Activated T-cell treated with anti-CD3 and anti-CD28 coated beads, Interleukin-2, amount 50 U/mL, for 72 hours (primary cell): Measurements from ENCODE around the gene TSPAN14. TPM values are rescaled to one million over a fixed set of nuclear protein-coding genes. Genes with fewer than 3 reads are reported as not detected.

Source experiments
- ATAC-seq, 2 donors: fragments of 150-1000 bp; cut with Tn5 transposase; replicated peaks in 1 of 2; 2 replicates each; pipeline ENCODE4 v1.10.0; 2021; ENCODE audit warnings: moderate library complexity in 2 of 2, mild to moderate bottlenecking in 1 of 2
- DNase-seq, 2 donors: peaks; one replicate each; pipeline ENCODE4 v3.0.0; 2021 to 2022; ENCODE audit warnings: mixed read lengths in 1 of 2
- H3K27ac Mint-ChIP-seq: one replicate; pipeline ENCODE4 v1.8.0; 2022; ENCODE audit warnings: mild to moderate bottlenecking, moderate library complexity, mixed read lengths
- H3K27me3 Mint-ChIP-seq: one replicate; pipeline ENCODE4 v1.8.0; 2022; ENCODE audit warnings: low read depth, mixed read lengths
- H3K36me3 Mint-ChIP-seq, 2 donors: one replicate each; pipeline ENCODE4 v1.8.0; 2022; ENCODE audit warnings: mixed read lengths in 2 of 2, mild to moderate bottlenecking in 1 of 2; ENCODE audit not compliant: insufficient read depth in 2 of 2
- H3K4me1 Mint-ChIP-seq: one replicate; pipeline ENCODE4 v1.8.0; 2022; ENCODE audit warnings: low read depth, mixed read lengths
- H3K4me3 Mint-ChIP-seq, 2 donors: one replicate each; pipeline ENCODE4 v1.8.0; 2022; ENCODE audit warnings: mild to moderate bottlenecking in 2 of 2, mixed read lengths in 2 of 2, moderate library complexity in 2 of 2
- H3K9me3 Mint-ChIP-seq, 2 donors: one replicate each; pipeline ENCODE4 v1.8.0; 2022; ENCODE audit warnings: mixed read lengths in 2 of 2
- total RNA-seq, 2 donors: library from RNA; stranded (reverse); gene quantifications; one replicate each; pipeline ENCODE4 v1.2.3, GENCODE V29; 2022

The TSPAN14 gene
- total RNA-seq, 2 donors from 2014 or later: 44.2 to 47.8 TPM

DNA sequence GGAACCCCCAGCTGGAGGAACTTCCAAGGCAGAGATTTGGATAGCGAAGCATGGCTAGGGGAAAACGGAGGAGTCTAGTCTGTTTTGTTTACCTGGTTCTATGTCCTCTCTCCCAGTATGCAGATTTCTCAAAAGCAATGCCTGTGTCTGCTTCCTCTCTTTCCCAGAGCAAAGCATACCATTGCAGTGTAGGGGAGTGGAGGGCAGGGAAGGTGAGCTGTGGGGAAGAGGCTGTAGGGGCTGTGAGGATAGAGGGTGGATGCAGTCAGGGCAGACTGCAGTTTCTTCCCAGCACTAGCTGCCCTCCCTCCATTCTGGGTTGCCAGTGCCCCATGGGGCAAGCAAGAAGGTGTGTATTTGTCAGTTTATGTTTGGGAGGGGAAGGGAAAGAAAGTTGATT is 16.9 kb upstream of the TSPAN14 start:
- H3K27ac Mint-ChIP-seq: no peak overlapping the region

GRCh38 chr10:80441831-80442230 is 12.3 kb upstream of the TSPAN14 start:
- H3K4me3 Mint-ChIP-seq: no peak overlapping the region
- H3K4me1 Mint-ChIP-seq: peaks cover 32% of the 10 kb centered on the region
- no peak for DNase-seq
- H3K27me3 Mint-ChIP-seq: no peaks in the 10 kb centered on the region
- H3K36me3 Mint-ChIP-seq: no peaks in the 10 kb centered on the region
- no peaks in the 10 kb centered on the region for H3K9me3 Mint-ChIP-seq
- H3K27ac Mint-ChIP-seq: no peak overlapping the region
- no peak for ATAC-seq

More for the DNA sequence above, 16.9 kb upstream of the TSPAN14 start:
- no peak for ATAC-seq
- no peaks in the 10 kb centered on the region for H3K9me3 Mint-ChIP-seq
- no peak overlapping the region for H3K4me3 Mint-ChIP-seq
- no peaks in the 10 kb centered on the region for H3K27me3 Mint-ChIP-seq
- DNase-seq: no peak
- no peaks in the 10 kb centered on the region for H3K36me3 Mint-ChIP-seq
- no peaks in the 10 kb centered on the region for H3K4me1 Mint-ChIP-seq

GRCh38 chr10:80442879-80443278 is 11.2 kb upstream of the TSPAN14 start:
- H3K27me3 Mint-ChIP-seq: no peaks in the 10 kb centered on the region
- no peaks in the 10 kb centered on the region for H3K9me3 Mint-ChIP-seq
- H3K27ac Mint-ChIP-seq: no peak overlapping the region
- H3K36me3 Mint-ChIP-seq: no peaks in the 10 kb centered on the region
- no peak for DNase-seq
- H3K4me1 Mint-ChIP-seq: peaks cover 40% of the 10 kb centered on the region
- no peak for ATAC-seq
- no peak overlapping the region for H3K4me3 Mint-ChIP-seq

DNA sequence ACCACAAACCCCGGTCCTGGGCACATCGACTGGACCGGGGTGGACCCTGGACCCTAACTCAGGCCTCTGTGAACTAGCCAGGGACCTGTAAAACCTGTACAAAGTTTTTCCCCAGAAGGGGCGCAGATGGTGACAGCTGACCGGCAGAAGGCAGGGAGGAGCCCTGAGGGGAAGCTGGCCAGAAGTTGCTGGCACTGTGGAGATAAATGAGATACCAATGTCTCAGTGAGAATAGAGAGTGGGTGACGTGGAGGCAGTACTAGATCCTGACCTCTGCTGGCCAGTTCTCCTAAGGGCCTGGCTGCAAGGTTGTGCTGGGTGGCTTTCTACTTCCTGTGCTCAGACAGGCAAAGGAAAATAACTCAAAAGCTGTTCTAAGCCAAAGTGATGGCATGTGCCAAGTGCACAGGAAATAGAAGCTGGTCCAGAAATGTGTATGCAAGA is 10.6 kb upstream of the TSPAN14 start:
- no peaks in the 10 kb centered on the region for H3K9me3 Mint-ChIP-seq
- no peak for DNase-seq
- no peak overlapping the region for H3K27ac Mint-ChIP-seq
- no peaks in the 10 kb centered on the region for H3K36me3 Mint-ChIP-seq
- no peak overlapping the region for H3K4me3 Mint-ChIP-seq
- H3K4me1 Mint-ChIP-seq: peaks cover 46% of the 10 kb centered on the region
- no peaks in the 10 kb centered on the region for H3K27me3 Mint-ChIP-seq
- peak; percentile 63 to 69 for ATAC-seq

DNA sequence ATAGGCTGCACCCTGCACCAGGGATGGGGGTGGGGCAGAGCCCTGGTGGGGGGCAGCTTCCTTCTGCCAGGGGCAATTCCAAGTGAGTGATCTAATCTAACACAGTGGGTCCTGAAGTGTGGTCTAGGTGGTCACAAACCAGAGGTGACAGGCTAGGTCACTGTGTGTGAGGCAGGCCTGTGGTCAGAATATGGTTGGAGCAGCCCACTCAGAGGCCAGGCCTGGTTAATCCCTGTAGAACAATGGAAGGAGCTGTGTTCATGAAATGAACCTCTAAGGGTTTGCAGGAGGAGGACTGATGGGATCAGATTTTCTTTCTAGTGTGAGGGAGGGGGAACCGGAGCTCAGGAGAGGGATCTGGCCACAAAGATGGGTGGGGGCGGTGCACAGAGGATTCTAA is 10.0 kb upstream of the TSPAN14 start:
- no peak overlapping the region for H3K27ac Mint-ChIP-seq
- H3K4me1 Mint-ChIP-seq: peaks cover 51% of the 10 kb centered on the region
- H3K27me3 Mint-ChIP-seq: no peaks in the 10 kb centered on the region
- H3K4me3 Mint-ChIP-seq: peak overlapping the region in 1 of 2 donors; percentile 7
- H3K36me3 Mint-ChIP-seq: no peaks in the 10 kb centered on the region
- ATAC-seq (peak; percentile 32 to 45), DNase-seq (no peak)
- H3K9me3 Mint-ChIP-seq: no peaks in the 10 kb centered on the region

DNA sequence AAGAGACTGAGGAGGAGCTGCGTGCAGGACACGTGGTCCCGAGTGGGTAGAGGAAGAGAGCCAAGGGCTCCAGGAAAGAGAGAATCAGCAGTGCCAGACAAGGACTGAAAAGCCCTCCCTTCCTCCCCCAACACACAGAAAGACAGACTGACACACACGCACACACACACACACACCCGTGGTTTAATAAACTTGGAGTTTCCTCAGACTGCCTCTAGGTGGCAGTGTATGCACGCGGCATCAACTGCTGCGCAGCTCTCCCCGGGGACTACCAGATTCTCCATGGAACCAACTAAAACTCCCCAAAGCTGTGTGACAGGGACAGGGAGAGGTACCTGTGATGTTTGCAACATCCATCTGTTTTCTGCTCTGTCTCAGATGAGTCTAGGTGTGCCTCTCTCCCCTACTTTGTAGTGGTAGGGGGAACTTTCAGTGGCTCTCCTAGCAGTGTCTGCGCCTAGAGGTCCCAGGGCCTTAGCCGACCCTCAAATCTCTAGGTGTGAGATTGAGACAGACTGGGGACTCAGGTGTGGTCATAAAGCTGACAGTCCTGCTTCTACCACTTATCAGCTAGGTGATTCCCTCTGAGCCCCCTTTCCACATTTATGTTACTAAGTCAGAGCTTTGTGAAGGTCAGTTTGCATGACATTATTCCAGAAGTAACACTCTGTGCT is 9.3 kb upstream of the TSPAN14 start:
- Mint-ChIP-seq H3K4me3 (no peak overlapping the region), H3K36me3 (no peaks in the 10 kb centered on the region), H3K4me1 (peaks cover 56% of the 10 kb centered on the region), H3K27ac (no peak overlapping the region), H3K27me3 (no peaks in the 10 kb centered on the region), H3K9me3 (no peaks in the 10 kb centered on the region)
- ATAC-seq (peak; percentile 80 to 82), DNase-seq (peak; percentile 61 to 78)

DNA sequence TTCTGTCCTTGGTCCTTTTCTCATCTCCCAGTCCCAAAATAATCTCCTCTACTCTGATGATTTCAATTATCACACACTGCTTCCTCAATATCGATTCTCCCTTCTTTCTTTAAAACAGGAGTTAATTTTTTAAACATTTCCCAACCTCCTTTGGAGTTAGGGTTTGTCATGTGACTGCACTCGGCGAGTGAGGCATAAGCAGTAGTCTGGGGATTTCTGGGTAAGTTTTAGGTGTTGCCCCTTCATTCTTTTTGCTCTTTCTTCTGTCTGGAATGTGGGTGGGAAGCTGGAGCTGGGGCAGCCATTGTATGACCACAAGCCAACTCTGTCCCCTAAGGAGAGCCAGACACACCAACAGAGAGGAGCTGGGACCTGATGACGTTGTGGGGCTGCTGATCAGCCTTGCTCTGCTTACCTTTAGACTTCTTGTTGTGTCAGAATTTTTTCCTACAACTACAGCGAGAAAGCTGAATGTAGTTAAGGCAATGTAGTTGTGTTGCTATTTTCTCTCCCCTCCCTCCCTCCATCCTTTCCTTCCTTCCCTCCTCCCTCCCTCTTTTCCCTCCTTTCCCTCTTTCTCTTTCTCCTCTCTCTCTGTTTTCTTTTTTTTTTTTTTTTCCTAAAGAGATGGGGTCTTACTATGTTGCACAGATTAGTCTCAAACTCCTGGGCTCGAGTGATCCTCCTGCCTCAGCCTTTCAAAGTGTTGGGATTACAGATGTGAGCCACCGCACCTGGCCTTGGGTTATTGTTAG is 6.5 kb upstream of the TSPAN14 start:
- DNase-seq (no peak), ATAC-seq (no peak)
- no peak overlapping the region for H3K27ac Mint-ChIP-seq
- no peaks in the 10 kb centered on the region for H3K36me3 Mint-ChIP-seq
- no peaks in the 10 kb centered on the region for H3K9me3 Mint-ChIP-seq
- H3K4me1 Mint-ChIP-seq: peaks cover 56% of the 10 kb centered on the region
- no peaks in the 10 kb centered on the region for H3K27me3 Mint-ChIP-seq
- no peak overlapping the region for H3K4me3 Mint-ChIP-seq

GRCh38 chr10:80448209-80448942 is 5.7 kb upstream of the TSPAN14 start:
- Mint-ChIP-seq H3K4me1 (peaks cover 60% of the 10 kb centered on the region), H3K9me3 (no peaks in the 10 kb centered on the region), H3K4me3 (no peak overlapping the region), H3K27me3 (no peaks in the 10 kb centered on the region), H3K27ac (no peak overlapping the region), H3K36me3 (no peaks in the 10 kb centered on the region)
- ATAC-seq: no peak
- DNase-seq: no peak

DNA sequence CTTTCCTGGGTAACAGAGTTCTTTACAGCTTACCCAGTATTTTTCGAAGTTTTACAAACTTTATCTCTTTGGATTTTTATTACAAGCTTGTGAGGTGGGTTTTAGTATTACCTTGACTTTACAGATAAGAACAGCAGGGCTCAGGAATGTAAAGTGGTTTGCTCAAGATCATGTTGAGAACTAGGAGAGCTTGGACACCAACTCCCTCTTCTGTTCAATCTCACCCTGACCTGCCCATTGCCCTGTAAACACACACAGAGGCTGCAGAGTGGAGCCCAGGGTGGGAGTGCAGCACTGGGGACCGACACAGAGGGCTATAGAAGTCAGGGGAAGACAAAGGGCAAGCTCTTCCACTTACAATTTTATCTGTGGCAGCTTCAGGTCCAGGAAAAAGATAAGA is 4.6 kb upstream of the TSPAN14 start:
- H3K4me1 Mint-ChIP-seq: peaks cover 54% of the 10 kb centered on the region
- no peaks in the 10 kb centered on the region for H3K9me3 Mint-ChIP-seq
- no peak for DNase-seq
- no peaks in the 10 kb centered on the region for H3K27me3 Mint-ChIP-seq
- no peaks in the 10 kb centered on the region for H3K36me3 Mint-ChIP-seq
- peak overlapping the region; percentile 6 for H3K27ac Mint-ChIP-seq
- ATAC-seq: no peak
- H3K4me3 Mint-ChIP-seq: no peak overlapping the region

DNA sequence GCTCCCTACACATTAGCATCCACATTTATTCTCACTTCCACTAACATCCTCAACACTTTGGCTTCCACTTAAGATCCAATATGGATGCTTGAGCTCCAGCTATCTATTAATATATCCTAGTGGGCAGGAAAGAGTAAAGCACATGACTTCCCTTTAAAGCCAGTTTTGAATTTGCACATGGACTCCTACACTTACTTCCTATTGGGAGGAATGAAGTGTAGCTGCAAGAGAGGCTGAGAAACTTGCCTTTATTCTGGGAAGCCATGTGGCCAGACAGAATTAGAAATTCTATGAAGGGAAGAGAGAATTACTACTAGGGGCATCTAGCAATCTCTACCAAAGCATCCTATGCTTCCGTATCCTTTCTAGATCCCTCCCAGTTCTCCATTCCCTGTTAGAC is 3.0 kb upstream of the TSPAN14 start:
- Mint-ChIP-seq H3K4me3 (no peak overlapping the region), H3K4me1 (peaks cover 47% of the 10 kb centered on the region), H3K27ac (no peak overlapping the region), H3K9me3 (no peaks in the 10 kb centered on the region), H3K36me3 (peaks cover 0 to 3% of the 10 kb centered on the region in 2 donors), H3K27me3 (no peaks in the 10 kb centered on the region)
- no peak for ATAC-seq
- DNase-seq: no peak

DNA sequence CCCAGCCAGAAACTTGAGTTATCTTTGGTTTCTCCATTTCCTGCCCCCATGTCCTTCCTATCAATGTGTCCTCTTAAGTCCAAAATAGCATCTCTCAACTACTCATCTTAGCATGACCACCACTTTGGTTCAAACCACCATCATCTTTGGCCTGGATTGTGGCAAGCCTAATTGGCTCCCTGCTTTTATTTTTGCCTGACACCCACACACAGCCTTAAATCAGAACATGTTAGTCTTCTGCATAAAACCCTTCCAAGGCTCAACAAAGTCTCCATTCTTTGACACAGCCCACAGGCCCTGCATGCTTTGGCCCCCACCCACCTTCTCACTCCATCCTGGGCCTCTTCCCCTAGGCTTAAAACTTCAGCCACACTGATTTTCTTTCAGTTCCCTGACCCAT is 2.0 kb upstream of the TSPAN14 start:
- H3K36me3 Mint-ChIP-seq: peaks cover 0 to 3% of the 10 kb centered on the region in 2 donors
- no peak for ATAC-seq
- H3K4me1 Mint-ChIP-seq: peaks cover 47% of the 10 kb centered on the region
- H3K4me3 Mint-ChIP-seq: no peak overlapping the region
- H3K27ac Mint-ChIP-seq: no peak overlapping the region
- no peak for DNase-seq
- H3K27me3 Mint-ChIP-seq: no peaks in the 10 kb centered on the region
- no peaks in the 10 kb centered on the region for H3K9me3 Mint-ChIP-seq

DNA sequence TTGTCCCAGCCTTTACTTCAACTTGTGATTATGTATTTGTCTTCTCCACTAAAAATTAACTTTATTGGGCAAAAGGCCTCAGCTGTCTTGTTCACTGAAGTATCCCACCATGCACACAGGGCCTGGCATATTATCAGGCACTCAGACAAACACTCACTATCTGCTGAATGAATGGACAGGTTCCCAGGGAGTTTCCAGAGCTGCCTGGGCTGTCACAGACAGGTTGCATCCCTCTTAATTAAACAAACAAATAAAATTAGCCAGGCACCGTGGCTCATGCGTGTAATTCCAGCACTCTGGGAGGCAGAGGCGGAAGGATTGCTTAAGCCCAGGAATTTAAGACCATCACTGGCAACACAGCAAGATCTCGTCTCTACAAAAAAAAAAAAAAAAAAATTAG is 1.5 kb upstream of the TSPAN14 start:
- no peak for DNase-seq

More for the DNA sequence above, 1.5 kb upstream of the TSPAN14 start:
- no peak for ATAC-seq
- peaks cover 47% of the 10 kb centered on the region for H3K4me1 Mint-ChIP-seq
- no peak overlapping the region for H3K4me3 Mint-ChIP-seq
- no peak overlapping the region for H3K27ac Mint-ChIP-seq
- no peaks in the 10 kb centered on the region for H3K9me3 Mint-ChIP-seq
- H3K27me3 Mint-ChIP-seq: no peaks in the 10 kb centered on the region
- peaks cover 0 to 3% of the 10 kb centered on the region in 2 donors for H3K36me3 Mint-ChIP-seq
